ENCODE results near the gene NOP14.
A peak's percentile ranks its signal among the peaks of the same experiment; 100 is the strongest.
"Not testable (repeated sequence)": the region's sequence is repeated elsewhere in the genome, so short reads cannot be mapped to it uniquely, and the experiment has no call there.

NOP14 gene

DNA sequence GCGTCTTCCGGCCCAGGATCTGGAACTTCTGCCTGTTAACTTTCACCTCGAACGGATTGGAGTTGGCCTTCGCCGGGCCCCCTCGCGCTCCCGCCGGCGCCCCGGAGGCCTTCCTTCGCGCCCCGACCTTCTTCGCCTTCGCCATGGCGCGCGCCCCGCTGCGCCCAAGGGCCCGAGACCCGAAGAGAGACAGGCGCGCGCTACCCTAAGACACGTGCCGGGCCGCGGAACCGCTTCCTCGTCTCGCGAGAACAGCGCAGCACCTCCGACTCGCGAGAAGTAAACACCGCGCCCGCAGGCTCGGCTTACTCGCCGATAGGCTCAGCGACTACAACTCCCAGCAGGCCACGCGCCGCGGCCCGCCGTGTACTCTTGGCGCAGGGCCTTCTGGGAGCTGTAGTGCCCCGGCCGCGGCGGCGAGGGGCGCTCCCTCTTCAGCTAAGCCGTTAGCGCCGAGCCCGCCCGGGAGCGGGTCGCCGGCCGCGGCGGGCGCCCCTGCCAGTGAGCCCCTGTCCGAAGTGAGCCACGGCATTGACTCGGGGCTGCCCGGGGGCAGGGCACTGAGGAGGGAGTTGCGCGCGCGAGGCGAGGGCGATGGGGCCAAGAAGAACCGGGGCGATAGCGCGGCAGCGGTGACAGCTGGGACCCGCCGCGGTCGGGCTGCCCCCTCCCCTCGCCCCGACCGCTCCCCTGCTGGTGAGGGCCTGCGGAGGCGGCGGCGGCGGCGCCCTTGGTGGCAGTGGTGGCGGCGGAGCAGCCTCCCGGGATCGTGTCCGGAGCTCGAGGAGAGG lies at the start of gene NOP14, which contains the start of gene GRK4:
NOP14 (minus strand) TSS at position 232 of the 791 bp plus-strand sequence; CDS start at position 145, 87 bp downstream.
GRK4 (plus strand) TSS at position 397 of the 791 bp plus-strand sequence. CDS start 500 bp downstream, outside the sequence.
- DNase-seq (ENCODE audit: low read depth) = peak; percentile 92

DNA sequence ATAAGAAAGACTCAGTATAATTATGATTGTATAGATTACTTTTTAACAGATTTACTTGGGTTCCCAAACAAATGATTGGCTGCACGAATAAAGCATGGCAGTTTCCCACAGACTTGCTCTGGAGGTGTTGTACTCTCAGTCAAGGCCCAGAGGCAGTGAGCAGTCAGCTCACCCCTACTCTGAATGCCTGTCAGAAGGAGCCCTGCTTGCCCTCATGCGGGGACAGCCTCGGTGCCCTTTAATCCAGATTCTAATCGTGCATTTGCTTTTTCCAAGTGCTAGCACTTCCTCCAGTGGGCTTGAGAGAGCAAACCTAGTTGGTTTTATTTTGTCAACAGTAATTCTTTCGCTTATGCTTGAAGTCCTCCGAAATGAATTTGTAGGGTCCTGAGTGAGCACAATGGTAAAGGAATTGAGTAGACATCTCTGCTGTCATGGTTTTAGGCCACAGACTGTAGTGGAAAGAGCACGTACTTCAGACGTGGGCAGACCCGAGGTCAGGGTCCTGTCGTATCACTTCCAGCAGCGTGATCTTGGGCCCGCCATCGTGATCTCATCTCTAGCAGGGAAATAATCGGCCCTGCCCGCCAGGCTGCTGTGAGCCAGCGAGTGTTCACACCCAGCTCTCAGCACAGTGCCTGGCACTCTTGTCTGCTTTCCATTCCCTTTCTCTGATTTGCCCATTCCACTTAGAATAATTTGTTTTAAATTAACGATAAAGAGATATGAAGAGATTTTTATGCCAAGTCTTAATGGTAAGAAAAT lies 48.4 kb upstream of the NOP14 start:
- no peak for DNase-seq (ENCODE audit: low read depth)

DNA sequence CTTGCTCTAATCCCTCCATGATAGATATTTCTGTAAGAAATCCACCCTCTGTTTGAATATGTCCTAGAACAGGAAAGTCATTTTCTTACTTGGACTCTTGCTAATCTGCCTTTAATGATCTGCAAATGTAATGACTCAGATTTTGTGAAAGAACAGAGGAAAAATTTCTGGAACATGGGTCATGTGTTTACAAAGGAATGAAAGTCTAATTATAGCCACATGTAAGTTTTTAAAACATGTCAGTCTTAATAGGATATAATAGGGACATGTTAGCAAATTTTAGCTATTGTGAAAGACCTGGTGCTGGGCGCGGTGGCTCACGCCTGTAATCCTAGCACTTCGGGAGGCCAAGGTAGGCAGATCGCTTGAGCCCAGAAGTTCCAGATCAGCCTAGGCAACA lies 47.8 kb upstream of the NOP14 start:
- no peak for DNase-seq (ENCODE audit: low read depth)

DNA sequence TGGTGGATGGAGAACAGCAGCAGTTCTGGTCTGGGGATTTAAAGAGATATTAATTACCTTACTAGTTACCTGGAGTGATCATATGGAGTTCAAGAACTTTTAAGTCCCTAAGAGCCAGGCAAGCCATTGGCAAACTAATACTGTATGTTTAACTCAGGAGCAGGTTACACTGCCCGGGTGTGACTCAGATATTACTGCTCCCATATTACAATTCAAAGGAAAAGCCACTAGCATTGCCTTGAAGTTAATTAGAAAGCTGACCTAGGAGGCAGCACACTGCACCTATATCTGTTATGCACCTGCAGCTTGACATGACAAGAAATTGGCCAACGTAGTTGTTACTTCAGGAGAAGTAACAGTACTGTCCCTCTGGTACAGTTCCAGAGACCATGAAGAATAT lies 47.4 kb upstream of the NOP14 start:
- no peak for DNase-seq (ENCODE audit: low read depth)

DNA sequence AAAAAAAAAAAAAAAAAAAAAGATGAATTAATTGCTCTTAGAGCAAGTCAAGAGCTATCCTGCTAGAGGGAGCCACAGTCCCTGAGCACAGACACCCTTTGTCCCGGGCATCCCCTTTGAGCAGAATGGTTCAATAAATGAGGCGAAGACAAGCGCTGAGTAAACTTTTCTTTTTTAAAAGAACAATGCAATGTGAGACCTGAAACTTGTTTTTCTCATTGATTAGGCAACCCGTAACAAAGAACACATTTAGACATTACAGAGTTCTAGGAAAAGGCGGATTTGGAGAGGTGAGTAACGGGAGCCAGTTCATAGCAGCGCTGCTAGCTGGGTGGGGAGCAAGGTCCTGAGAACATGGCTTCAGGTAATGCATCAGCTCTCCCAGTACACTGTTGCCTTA lies 46.2 kb upstream of the NOP14 start:
- no peak for DNase-seq (ENCODE audit: low read depth)

DNA sequence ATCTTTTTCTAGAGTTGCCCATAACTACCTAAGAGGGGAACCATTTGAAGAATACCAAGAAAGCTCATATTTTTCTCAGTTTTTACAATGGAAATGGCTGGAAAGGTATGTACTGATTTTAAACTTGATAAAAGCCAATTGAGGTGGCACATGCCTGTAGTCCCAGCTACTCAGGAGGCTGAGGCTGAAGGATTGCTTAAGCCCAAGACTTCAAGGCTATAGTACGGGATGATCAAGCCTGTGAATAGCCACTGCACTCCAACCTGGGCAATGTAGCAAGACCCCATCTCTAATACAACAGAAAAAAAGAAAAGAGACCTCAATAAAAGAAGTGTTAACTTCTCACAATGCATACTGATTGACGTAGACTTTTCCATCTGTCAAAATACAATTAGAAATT lies 44.5 kb upstream of the NOP14 start:
- no peak for DNase-seq (ENCODE audit: low read depth)

DNA sequence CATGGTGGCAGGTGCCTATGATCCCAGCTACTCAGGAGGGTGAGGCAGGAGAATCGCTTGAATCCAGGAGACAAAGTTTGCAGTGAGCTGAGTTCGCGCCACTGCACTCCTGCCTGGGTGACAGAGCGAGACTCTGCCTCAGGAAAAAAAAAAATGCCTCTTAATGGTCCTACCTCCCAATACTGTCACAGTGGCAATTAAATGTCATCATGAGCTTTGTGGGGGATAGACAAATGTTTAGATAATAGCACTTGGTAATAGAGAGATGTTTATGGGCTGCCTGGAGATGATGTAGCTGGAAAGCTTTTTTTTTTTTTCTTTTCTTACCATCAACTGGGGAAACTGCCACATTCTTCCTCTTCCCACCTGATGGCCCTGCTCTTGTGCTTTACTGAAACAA lies 33.2 kb upstream of the NOP14 start:
- DNase-seq (ENCODE audit: low read depth) = no peak

DNA sequence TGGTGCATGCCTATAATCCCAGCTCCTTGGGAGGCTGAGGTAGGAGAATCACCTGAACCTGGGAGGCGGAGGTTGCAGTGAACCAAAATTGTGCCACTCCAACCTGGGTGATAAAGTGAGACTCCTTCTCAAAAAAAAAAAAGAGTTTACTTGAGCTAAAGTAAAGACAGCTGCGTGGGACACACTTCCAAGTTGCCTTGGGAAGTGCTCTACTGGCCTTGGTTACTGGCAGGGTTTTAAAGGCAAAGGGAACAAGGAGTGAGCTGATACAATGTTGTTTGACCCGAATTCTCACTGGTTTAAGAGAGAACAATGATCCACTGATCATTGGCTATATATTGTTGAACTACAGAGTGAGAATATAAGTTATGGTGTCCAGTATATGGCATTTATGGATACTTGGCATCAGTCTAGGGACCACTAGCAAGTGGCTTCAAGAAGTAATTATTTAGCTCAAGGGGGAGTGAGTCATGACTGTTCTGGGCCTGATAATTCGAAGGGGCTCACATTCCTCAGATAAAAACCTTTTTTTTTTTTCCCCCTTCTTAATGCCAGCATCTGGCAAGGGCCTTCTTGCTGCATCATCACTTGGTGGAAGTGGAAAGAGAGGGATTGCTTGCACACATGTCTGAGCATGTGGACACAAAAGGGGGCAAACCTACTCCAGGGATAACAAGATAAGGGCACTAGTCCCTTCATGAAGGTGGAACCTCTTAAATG lies 32.5 kb upstream of the NOP14 start:
- no peak for DNase-seq (ENCODE audit: low read depth)

DNA sequence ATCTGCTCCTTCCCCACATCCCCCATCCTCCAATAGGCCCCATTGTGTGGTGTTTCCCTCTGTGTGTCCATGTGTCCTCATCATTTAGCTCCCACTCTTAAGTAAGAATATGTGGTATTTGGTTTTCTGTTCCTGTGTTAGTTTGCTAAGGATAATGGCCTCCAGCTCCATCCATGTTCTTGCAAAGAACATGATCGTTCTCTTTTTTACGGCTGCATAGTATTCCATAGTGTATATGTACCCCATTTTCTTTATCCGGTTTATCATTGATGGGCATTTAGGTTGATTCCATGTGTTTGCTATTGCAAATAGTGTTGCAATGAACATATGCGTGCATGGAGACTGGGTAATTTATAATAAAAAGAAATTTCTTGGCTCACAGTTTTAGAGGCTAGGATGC lies 31.7 kb upstream of the NOP14 start:
- no peak for DNase-seq (ENCODE audit: low read depth)

DNA sequence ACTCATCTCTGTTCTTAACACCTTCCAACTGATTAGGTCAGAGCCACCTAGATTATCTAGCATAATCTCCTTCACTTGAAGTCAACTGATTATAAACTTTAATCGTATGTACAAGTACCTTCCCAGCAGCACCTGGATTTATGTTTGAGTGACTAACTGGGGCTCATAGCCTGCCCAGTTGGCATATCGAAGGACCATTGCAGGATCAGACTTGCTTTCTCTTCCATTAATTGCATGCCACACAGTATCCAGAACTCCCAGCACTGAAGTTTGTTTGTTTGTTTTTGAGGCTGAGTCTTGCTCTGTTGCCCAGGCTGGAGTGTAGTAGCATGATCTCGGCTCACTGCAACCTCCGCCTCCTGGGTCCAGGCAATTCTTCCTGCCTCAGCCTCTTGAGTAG lies 28.0 kb upstream of the NOP14 start:
- DNase-seq (ENCODE audit: low read depth) = no peak

DNA sequence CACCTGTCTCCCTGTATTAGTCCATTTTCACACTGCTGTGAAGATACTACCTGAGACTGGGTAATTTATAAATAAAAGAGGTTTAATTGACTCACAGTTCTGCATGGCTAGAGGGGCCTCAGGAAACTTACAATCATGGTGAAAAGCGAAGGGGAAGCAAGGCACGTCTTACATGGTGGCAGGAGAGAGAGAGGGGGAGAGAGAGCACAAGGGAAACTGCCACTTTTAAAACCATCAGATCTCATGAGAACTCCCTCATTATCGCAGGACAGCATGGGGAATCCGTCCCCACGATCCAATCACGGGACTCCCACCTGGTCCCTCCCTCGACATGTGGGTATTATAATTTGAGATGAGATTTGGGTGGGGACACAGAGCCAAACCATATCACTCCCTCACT lies 20.5 kb upstream of the NOP14 start:
- not testable (repeated sequence) for DNase-seq (ENCODE audit: low read depth)

DNA sequence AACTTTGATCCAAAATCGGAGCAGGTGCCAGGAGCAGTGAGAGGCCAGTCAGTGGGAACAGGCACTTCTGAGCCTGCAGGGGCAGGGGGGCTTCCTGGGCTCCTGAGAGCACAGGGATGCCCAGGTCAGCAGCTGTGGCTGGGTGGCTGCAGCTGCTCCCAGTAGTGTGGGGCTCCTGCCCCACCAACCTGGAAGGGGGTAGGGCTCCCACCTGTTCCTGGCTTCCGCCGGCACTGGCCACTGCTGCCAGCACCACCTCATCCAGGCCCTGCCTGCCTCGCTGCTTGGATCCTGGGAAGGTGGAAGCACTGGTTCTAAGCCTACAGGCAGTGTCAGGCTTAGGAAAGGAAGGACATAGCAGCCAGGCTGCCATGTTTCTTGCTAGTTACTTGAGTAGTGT lies 18.8 kb upstream of the NOP14 start:
- no peak for DNase-seq (ENCODE audit: low read depth)

DNA sequence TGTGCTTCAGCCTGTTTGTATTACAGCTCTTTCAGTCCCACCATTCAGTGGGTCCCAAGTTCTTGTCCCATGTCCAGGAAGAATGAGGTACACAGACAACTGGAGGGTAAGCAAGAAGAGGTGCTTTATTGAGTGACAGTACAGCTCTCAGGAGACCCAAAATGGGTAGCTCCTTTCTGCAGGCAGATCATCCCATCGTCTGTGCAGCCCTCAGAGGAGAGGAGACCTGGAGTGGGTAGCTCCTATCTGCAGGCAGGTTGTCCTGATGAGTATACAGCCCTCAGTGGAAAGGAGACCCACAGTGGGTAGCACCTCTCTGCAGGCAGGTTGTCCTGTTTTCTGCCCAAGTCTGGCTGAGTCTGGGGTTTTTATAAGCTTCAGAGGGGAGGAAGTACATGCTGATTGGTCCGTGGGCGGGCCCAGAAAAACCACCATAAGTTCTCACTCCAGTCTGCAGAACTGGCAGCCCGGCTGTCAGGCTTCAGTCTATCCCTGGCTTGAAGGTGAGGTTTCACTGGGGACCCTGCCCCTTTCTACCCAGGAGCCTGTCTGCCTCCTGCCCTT lies 18.1 kb upstream of the NOP14 start:
- no peak for DNase-seq (ENCODE audit: low read depth)

DNA sequence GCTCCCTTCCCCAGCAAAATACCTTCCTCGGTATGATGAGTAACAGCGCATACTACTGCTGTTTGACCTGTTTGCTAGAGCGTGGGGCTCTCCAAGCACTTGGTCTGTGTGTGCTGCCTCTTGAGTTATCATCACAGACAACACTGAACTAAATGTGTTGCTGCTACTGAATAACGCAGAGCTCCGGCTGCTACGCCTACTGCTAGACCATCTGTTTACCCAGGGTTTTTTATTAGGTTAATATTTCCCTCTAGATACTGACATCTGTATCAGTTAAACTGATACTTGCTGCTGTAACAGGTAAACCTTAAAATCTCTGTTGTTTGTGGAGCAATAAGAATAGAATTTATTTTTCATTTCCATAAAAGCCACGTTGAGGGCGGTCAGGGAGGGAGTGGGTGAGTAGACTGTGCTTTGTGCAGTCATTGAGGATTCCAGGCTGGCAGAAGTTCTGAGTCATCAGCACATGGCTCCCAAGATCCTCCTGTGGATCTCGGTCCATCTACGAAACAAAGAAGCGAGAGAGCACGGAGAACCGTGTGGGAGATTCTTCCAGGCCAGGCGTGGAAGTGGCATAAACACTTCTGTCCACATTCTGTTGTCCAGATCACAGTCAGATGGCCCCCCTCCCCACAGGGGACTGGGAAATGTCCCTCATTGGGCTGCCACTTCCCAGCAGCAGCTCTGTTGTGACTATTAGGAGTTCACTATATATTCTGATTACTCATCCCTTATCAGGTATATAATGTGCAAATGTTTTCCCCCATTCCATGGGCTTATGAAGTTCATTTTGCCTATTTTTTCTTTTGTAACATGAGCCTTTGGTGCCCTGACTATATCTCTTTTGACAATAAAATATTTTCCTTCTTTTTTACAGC lies 14.2 kb upstream of the NOP14 start:
- DNase-seq (ENCODE audit: low read depth) = no peak

DNA sequence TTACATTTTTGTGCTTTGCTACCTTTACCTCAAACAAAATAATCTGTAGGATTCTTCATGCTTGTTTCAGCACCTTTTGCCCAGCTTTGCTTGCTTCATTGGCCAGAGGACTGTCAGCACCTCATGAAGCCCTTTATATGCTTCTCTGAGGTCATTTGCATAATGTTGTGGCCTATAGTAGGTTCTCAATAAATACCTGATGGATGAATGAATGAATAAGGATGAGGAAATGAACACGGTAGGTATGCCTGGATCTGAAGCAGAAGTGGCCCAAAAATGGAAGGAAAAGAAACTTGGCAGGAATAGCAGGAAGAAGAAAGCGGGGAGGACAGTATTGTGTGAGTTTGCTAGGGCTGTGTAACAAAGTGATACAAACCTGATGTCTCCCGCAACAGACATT lies 8.1 kb upstream of the NOP14 start:
- DNase-seq (ENCODE audit: low read depth) = no peak

DNA sequence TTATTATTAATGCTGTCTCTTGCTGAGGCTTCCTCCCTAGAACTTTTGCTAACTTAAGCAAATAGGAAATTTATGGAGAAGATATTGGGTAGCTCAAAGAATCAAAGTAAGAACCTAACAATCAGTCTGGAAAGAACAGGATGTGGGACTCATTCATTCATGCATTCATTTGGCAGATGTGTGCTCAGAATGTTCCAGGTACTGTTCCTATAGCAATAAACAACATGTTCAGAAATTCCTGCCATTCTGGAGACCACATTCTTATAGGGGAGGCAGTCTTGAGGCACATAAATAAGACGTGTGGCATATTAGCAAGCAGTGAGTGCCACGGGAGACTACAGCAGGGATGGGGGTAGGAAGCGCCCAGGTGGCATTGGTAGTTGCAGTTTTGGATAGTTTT lies 5.2 kb upstream of the NOP14 start:
- DNase-seq (ENCODE audit: low read depth) = no peak

DNA sequence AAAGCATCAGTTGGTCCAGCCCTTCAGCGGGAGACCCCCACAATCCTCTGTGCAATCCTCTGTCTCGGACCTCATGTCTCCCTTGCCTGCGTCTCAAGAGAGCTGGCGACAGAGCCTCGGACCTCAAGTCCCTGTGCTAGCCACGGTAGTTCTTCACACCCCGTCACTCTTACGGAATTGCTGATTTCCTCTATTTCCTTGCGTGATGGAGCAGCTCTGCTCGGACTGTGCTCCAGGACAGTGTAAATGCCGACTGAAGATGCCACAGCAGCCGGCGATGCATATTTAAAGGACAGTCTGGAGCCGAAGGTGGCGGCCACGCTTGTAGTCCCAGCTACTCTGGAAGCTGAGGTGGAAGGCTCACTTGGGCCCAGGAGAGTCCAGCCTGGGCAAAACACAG lies 2.1 kb upstream of the NOP14 start:
- DNase-seq (ENCODE audit: low read depth) = no peak

DNA sequence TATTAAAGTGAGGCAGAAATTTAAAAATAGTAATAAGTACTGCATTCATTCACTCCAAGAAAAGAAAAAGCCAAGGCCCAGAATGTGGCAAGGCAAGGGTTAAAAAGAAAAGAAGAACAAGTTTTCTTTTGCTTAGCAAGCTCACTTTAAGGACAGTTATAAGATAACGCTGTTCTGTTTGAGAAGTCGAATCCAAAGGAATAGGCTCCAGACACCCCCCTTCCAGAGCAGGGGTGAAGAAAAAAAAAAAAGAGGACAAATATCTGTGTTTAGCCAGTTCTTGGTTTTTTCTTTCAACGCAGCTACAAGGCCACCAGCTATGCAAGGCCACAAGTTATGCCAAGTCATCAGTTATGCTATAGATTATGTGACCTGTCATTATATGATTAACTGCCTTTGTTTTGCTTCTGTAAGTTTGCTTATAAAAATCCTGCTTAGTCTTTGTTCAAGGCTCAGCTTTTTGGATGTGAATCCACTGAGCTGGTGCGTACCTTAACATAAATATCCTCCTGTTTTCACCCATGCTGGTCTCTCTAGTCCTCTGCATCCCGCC lies 1.6 kb upstream of the NOP14 start:
- no peak for DNase-seq (ENCODE audit: low read depth)

DNA sequence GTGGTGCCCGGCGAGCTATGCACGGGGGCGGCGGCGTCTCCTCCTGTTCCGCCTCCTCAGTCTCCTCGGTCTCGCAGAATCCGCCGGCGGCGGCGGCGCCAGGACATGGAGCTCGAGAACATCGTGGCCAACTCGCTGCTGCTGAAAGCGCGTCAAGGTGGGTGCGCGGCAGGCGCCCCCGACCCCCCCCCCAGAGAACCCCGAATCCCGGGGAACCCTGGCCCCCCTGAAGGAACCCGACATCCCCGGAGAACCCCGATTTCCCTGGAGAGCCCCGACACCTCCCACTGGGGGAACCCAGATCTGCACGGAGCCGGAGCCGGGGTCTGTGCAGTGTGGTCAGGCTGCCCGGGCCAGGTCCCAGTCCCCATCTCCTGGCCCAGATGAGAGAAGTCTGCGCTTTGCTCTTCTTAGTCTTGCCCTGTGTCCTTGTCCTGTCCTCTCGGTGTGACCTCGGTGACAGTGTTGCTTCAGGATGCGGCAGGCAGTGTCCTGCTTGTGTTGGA lies 813 bp upstream of the NOP14 start:
- DNase-seq (ENCODE audit: low read depth) = no peak

DNA sequence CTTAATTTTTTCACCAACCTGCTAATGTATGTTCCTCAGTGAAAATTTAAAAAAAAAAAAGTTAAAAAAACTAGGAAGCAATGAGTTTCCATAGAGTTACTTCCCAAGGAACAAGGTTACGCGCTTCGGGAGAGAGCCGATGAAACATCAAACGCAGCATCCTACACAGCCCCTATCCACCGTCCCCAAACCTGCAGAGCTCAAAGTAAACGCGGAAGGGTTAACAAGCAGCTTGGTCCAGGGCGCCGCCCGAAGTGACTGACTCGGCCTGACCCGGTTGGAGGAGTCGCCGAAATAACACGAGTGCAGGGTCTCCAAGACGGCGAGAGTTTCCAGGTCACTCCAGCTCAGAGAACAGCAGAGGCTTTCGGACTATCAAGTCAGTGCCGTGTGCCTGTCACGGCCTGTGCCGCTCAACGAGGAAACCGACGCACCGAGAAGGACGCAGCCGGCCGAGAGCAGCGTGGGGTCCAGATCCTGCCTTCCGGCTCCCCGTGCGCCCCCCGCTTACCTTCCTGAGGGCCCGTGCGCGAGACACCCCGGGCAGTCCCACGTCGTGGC lies 512 bp downstream of the NOP14 start:
- DNase-seq (ENCODE audit: low read depth) = no peak

Data from stimulated activated CD8-positive, alpha-beta memory T cell treated with anti-CD3 and anti-CD28 coated beads, Interleukin-15, amount 100 ng/mL, for 1 hour (primary cell).